HepG2 (cell line): ENCODE data around the gene ZNF454. TPM values are rescaled to one million over a fixed set of nuclear protein-coding genes. Genes with fewer than 3 reads are reported as not detected.

Experiments
- ATAC-seq: fragments of 200-7000 bp; cut with Tn5 transposase; 3 replicates; pipeline ENCODE4 v1.9.1; 2020; ENCODE audit warnings: mild to moderate bottlenecking, moderate library complexity
- BruUV-seq: library from RNA; stranded (reverse); fragments of 400-500 nt; replicated peaks from 2 replicates; lab custom pipeline; 2021; lab: Mats Ljungman, UMichigan
- CTCF ChIA-PET: fragments of 300-600 bp; formaldehyde crosslinking; extraction: SDS; loops from one replicate; lab custom pipeline; 2021; ENCODE audit warnings: low total read pairs, inconsistent platforms, low intra/inter-chr PET ratio; lab: Yijun Ruan, JAX
- POLR2A ChIA-PET: fragments of 350-600 bp; sonication (Branson Sonifier 250); formaldehyde crosslinking; loops from one replicate; lab custom pipeline; 2020; ENCODE audit warnings: antibody characterized with exemption, inconsistent platforms; lab: Yijun Ruan, JAX
- DNase-seq: peaks from one replicate; pipeline ENCODE4 v3.0.0-alpha.2; 2015; ENCODE audit warnings: low spot score
- FAIRE-seq: peaks from 3 replicates; lab custom pipeline; 2011; peaks lifted over from hg19 to GRCh38; lab: Jason Lieb, UNC
- H2AFZ ChIP-seq: one replicate; pipeline ENCODE4 v1.6.1; 2011; ENCODE audit warnings: low read length, inconsistent platforms
- H3K27ac ChIP-seq: fragments of 300-600 bp; 3 replicates; pipeline ENCODE4 v1.8.0; 2011; ENCODE audit warnings: mixed run types, mild to moderate bottlenecking, mixed read lengths, low read length, inconsistent platforms; ENCODE audit not compliant: insufficient read depth; ENCODE audit errors: extremely low read length
- H3K27me3 ChIP-seq, 2 experiments: fragments of 200-600 bp in 1 of 2; 2 replicates in 1 of 2; 3 replicates in 1 of 2; pipeline versions ENCODE4 v1.6.0 to v1.8.0; 2011; ENCODE audit warnings: low read length in 2 of 2, mild to moderate bottlenecking in 2 of 2, moderate library complexity in 2 of 2, inconsistent platforms in 1 of 2; ENCODE audit not compliant: insufficient read depth in 2 of 2, control insufficient read depth in 1 of 2
- H3K36me3 ChIP-seq, 2 experiments: fragments of 200-600 bp in 1 of 2; replicated peaks in 1 of 2; 2 replicates in 1 of 2; 3 replicates in 1 of 2; pipeline versions ENCODE4 v1.5.1 to v1.8.0; 2011; ENCODE audit warnings: low read length in 2 of 2, inconsistent platforms in 1 of 2; ENCODE audit not compliant: insufficient read depth in 2 of 2, control insufficient read depth in 1 of 2
- H3K4me1 ChIP-seq: 2 replicates; pipeline ENCODE4 v1.5.1; 2012; ENCODE audit warnings: low read length, inconsistent platforms; ENCODE audit not compliant: insufficient read depth
- H3K4me2 ChIP-seq: 2 replicates; pipeline ENCODE4 v1.6.0; 2011; ENCODE audit warnings: low read depth, low read length, inconsistent platforms
- H3K4me3 ChIP-seq, 3 experiments: fragments of 200-600 bp in 1 of 3; sonication (generic), shearing (Covaris generic) in 1 of 3; replicated peaks in 1 of 3; 2 replicates each; pipeline ENCODE4 v1.5.1; 2011 to 2016; ENCODE audit warnings: low read length in 3 of 3, inconsistent platforms in 2 of 3, low read depth in 2 of 3, mild to moderate bottlenecking in 2 of 3, control low read depth in 1 of 3, mixed read lengths in 1 of 3; ENCODE audit not compliant: insufficient read depth in 1 of 3
- H3K79me2 ChIP-seq: one replicate; pipeline ENCODE4 v1.6.1; 2011; ENCODE audit warnings: low read length, inconsistent platforms; ENCODE audit not compliant: insufficient read depth
- H3K9ac ChIP-seq: 2 replicates; pipeline ENCODE4 v1.6.0; 2011; ENCODE audit warnings: mild to moderate bottlenecking, low read depth, low read length, inconsistent platforms; ENCODE audit not compliant: insufficient read depth
- H3K9me3 ChIP-seq: 2 replicates; pipeline ENCODE4 v1.5.1; 2012; ENCODE audit warnings: mild to moderate bottlenecking, low read length
- H4K20me1 ChIP-seq: 2 replicates; pipeline ENCODE4 v1.6.0; 2011; ENCODE audit warnings: inconsistent platforms, mild to moderate bottlenecking, low read length, moderate library complexity; ENCODE audit not compliant: insufficient read depth
- CAMTA2 ChIP-seq: sonication (generic); formaldehyde crosslinking; IDR thresholded peaks from 2 replicates; pipeline ENCODE4 v1.4.0; 2020; ENCODE audit warnings: mild to moderate bottlenecking, missing genetic modification reagents, borderline replicate concordance
- TCF12 ChIP-seq, 2 experiments: fragments of 450-650 bp in 1 of 2; sonication (generic) in 1 of 2; formaldehyde crosslinking in 1 of 2; IDR thresholded peaks; 2 replicates each; pipeline versions ENCODE4 v1.6.1 to v1.8.0; 2017 to 2022; ENCODE audit warnings: antibody characterized with exemption in 1 of 2, mild to moderate bottlenecking in 1 of 2, missing genetic modification reagents in 1 of 2, moderate library complexity in 1 of 2
- ZNF282 ChIP-seq: fragments of 450-650 bp; IDR thresholded peaks from 2 replicates; pipeline ENCODE4 v1.6.1; 2018; ENCODE audit not compliant: partially characterized antibody
- ZNF564 ChIP-seq: sonication (generic); formaldehyde crosslinking; IDR thresholded peaks from 2 replicates; pipeline ENCODE4 v1.8.1; 2023; ENCODE audit warnings: mild to moderate bottlenecking, missing genetic modification reagents
- ZNF644 ChIP-seq: IDR thresholded peaks from 2 replicates; pipeline ENCODE4 v1.6.1; 2016; ENCODE audit warnings: low read depth
- WGBS: methylation state at CpG from one replicate; pipeline ENCODE4 v1.1.6; 2017; ENCODE audit warnings: low lambda C conversion rate; 5-methylcytosine and 5-hydroxymethylcytosine counted together
- in situ Hi-C: cut with HindIII; loops from 2 replicates; pipeline ENCODE4 v1.10.0; 2017; ENCODE audit warnings: low pct_unique_long_range_greater_than_20kb; ENCODE audit not compliant: extremely low pct_ligation_motif_present
- intact Hi-C: fragments of 100-400 bp; cut with micrococcal nuclease; formaldehyde crosslinking; loops from one replicate; pipeline ENCODE4 v1.10.0; 2022; ENCODE audit not compliant: unreplicated experiment
- polyA plus RNA-seq, 8 experiments: library from polyadenylated mRNA; depleted of rRNA in 3 of 8; stranded (reverse) in 7 of 8; unstranded in 1 of 8; fragments of >200 nt; fragmentation: Illumina TruSeq in 4 of 8; extraction: Trizol in 4 of 8; gene quantifications; 2 replicates each; pipeline versions ENCODE4 v1.2.1 to v1.2.3, GENCODE V29; 2011 to 2016; ENCODE audit warnings: low read depth in 4 of 8, missing spikeins in 1 of 8, mixed read lengths in 1 of 8; ENCODE audit not compliant: insufficient read depth in 1 of 8
- total RNA-seq, 5 experiments: library from RNA; depleted of rRNA; stranded (reverse); fragments of >200 nt; fragmentation: Illumina TruSeq; extraction: Trizol; gene quantifications; 2 replicates each; pipeline ENCODE4 v1.2.3, GENCODE V29; 2016; ENCODE audit warnings: low read depth in 1 of 5
- TF ChIP-seq, protein P1 (sequence below): sonication (generic); formaldehyde crosslinking; IDR thresholded peaks from 2 replicates; pipeline ENCODE4 v1.8.1; 2023; ENCODE audit warnings: mild to moderate bottlenecking, moderate library complexity, missing genetic modification reagents
- TF ChIP-seq, protein P2 (sequence below): sonication (generic); formaldehyde crosslinking; IDR thresholded peaks from 2 replicates; pipeline ENCODE4 v1.5.0; 2020; ENCODE audit warnings: mild to moderate bottlenecking, missing genetic modification reagents, borderline replicate concordance
- TF ChIP-seq, protein P3 (sequence below): sonication (generic); formaldehyde crosslinking; IDR thresholded peaks from 2 replicates; pipeline ENCODE4 v1.8.0; 2022; ENCODE audit warnings: missing genetic modification reagents, mild to moderate bottlenecking, borderline replicate concordance
- TF ChIP-seq, protein P4 (sequence below): sonication (generic); formaldehyde crosslinking; IDR thresholded peaks from 2 replicates; pipeline ENCODE4 v1.4.0; 2020; ENCODE audit warnings: low read depth, mild to moderate bottlenecking, missing genetic modification reagents
- TF ChIP-seq, protein P5 (sequence below): sonication (generic); formaldehyde crosslinking; IDR thresholded peaks from 2 replicates; pipeline ENCODE4 v1.9.0; 2021; ENCODE audit warnings: missing genetic modification reagents, borderline replicate concordance

ZNF454 gene
- total and polyA plus RNA-seq, 2 of the 13 experiments (the other 11 are each of a cell fraction or from before 2014, with no cell fraction given): 0.16 TPM; not detected in 1

DNA sequence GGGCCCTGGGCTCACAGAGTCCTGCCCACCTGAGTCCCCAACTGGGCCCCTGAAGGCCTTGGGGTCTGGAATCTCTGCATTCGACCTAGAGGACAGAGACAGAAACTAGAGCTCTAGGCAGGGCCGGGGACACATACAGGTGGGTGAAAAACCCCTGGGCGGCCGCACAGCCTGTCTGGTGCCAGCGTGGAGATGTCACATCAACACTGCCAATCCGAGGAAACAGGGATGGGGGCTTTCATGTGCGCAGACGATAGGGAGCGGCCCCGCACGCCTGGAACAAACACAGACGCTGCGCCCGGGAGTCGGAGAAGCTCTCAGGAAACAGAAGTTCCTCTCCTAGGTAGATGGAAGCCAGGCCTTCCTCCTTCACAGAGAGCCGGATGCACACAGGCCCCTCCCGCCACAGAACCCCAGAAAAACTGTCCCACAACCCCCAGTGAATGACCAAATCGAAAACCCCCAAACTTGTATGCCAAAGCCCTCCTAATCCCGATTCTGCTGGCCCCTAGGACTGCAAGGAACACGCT lies 52.3 kb downstream of the ZNF454 start:
- in situ Hi-C loops: no loop called here
- Histone ChIP-seq H3K79me2 (no peaks in the 10 kb centered on the region), H3K9me3 (peaks cover 17% of the 10 kb centered on the region; the same call in 1 of the 2 replicates), H3K9ac (no peak overlapping the region), H3K36me3 (no peaks in the 10 kb centered on the region)
- no peak for FAIRE-seq
- no TSS peak for BruUV-seq
- TF ChIP-seq, protein P1, sequence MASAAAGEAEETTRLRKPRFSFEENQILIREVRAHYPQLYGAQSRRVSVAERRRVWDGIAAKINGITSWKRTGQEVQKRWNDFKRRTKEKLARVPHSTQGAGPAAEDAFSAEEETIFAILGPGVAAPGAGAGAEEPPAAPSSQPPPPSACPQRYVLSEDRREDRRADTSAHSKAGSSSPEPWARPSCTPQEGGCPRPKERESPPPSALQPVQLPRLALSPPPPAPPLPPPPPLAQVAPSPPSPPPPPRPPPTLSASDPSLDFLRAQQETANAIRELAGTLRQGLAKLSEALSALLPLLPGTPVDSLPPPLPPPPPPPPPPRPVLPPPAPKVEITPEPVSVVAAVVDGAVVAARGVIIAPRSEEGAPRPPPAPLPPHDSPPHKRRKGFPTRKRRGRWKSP (CRISPR knock-in tag): no peak
- TF ChIP-seq ZNF282 (no peak), ZNF644 (CRISPR knock-in tag) (no peak), ZNF564 (CRISPR knock-in tag) (no peak)
- TF ChIP-seq, all 625 proteins: peak for 0
- Histone ChIP-seq H2AFZ (no peak overlapping the region), H3K4me2 (no peak overlapping the region), H3K27ac (no peak overlapping the region), H3K4me1 (no peaks in the 10 kb centered on the region), H3K27me3 (no peaks in the 10 kb centered on the region; a peak in 1 of 5 replicates), H4K20me1 (no peaks in the 10 kb centered on the region), H3K4me3 (no peak overlapping the region)
- 16% methylated on average over 9 of the region's 20 CpGs for WGBS
- POLR2A ChIA-PET: no interaction called here
- CTCF ChIA-PET: no interaction called here
- DNase-seq (no peak), ATAC-seq (no peak)
- intact Hi-C loops: no loop called here

DNA sequence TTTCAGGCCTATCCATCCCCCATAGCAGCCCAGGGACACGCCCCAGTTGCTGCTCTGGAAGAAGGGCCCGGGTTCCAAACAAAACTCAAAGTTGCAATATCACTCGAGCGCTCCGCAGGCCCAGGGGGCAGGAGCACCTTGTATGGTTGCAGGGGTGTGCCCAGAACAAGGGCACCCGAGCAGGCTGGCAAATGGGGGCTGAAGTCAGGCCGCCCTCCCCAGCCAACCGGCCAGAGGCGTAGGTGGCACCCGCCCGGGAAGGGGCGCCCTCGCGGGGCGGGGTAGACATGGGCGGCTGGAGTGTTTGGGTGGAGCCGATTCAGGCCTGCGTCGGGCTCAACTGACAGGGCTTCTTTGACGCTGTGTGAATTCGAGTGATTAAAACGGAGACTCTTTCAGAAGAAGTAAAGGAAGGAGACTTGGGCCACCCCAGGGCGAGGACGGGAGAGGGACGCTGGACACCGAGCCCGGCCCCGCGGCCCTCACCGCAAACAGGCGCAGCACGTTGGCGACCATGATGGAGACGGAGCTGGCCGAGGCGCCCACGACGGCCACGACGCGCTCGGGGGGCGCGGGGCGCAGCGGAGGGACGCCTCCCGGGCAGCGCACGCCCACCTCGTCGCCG lies 53.1 kb downstream of the ZNF454 start:
- no peaks in the 10 kb centered on the region for H4K20me1 ChIP-seq
- in situ Hi-C loops (no loop called here), intact Hi-C loops (no loop called here)
- ATAC-seq (no peak), FAIRE-seq (no peak), DNase-seq (no peak)
- no peaks in the 10 kb centered on the region for H3K4me1 ChIP-seq
- no peak overlapping the region for H2AFZ ChIP-seq
- ChIA-PET CTCF (no interaction called here), POLR2A (no interaction called here)
- BruUV-seq: no TSS peak
- 76% methylated on average over 51 of the region's 53 CpGs for WGBS
- H3K27me3 ChIP-seq: no peaks in the 10 kb centered on the region; a peak in 1 of 5 replicates
- no peaks in the 10 kb centered on the region for H3K79me2 ChIP-seq
- no peak overlapping the region for H3K4me2 ChIP-seq
- H3K9me3 ChIP-seq: peaks cover 11% of the 10 kb centered on the region; the same call in 1 of the 2 replicates
- no peak overlapping the region for H3K4me3 ChIP-seq
- no peak overlapping the region for H3K9ac ChIP-seq
- no peak overlapping the region for H3K27ac ChIP-seq
- H3K36me3 ChIP-seq: no peaks in the 10 kb centered on the region
- TF ChIP-seq, protein P2, sequence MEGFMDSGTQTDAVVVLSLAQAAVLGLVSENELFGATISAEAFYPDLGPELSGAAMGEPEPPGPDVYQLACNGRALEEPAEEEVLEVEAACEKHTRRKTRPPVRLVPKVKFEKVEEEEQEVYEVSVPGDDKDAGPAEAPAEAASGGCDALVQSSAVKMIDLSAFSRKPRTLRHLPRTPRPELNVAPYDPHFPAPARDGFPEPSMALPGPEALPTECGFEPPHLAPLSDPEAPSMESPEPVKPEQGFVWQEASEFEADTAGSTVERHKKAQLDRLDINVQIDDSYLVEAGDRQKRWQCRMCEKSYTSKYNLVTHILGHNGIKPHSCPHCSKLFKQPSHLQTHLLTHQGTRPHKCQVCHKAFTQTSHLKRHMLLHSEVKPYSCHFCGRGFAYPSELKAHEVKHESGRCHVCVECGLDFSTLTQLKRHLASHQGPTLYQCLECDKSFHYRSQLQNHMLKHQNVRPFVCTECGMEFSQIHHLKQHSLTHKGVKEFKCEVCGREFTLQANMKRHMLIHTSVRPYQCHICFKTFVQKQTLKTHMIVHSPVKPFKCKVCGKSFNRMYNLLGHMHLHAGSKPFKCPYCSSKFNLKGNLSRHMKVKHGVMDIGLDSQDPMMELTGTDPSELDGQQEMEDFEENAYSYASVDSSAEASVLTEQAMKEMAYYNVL (CRISPR knock-in tag): no peak
- TF ChIP-seq CAMTA2 (CRISPR knock-in tag): no peak
- TF ChIP-seq TCF12 (IDR thresholded peaks at IDR 0.05): no peak
- TF ChIP-seq TCF12 (CRISPR knock-in tag; IDR thresholded peaks at IDR 0.05): no peak
- TF ChIP-seq, protein P3, sequence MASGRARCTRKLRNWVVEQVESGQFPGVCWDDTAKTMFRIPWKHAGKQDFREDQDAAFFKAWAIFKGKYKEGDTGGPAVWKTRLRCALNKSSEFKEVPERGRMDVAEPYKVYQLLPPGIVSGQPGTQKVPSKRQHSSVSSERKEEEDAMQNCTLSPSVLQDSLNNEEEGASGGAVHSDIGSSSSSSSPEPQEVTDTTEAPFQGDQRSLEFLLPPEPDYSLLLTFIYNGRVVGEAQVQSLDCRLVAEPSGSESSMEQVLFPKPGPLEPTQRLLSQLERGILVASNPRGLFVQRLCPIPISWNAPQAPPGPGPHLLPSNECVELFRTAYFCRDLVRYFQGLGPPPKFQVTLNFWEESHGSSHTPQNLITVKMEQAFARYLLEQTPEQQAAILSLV (CRISPR knock-in tag): no peak
- TF ChIP-seq, protein P4, sequence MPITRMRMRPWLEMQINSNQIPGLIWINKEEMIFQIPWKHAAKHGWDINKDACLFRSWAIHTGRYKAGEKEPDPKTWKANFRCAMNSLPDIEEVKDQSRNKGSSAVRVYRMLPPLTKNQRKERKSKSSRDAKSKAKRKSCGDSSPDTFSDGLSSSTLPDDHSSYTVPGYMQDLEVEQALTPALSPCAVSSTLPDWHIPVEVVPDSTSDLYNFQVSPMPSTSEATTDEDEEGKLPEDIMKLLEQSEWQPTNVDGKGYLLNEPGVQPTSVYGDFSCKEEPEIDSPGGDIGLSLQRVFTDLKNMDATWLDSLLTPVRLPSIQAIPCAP (CRISPR knock-in tag): no peak
- TF ChIP-seq, protein P5, sequence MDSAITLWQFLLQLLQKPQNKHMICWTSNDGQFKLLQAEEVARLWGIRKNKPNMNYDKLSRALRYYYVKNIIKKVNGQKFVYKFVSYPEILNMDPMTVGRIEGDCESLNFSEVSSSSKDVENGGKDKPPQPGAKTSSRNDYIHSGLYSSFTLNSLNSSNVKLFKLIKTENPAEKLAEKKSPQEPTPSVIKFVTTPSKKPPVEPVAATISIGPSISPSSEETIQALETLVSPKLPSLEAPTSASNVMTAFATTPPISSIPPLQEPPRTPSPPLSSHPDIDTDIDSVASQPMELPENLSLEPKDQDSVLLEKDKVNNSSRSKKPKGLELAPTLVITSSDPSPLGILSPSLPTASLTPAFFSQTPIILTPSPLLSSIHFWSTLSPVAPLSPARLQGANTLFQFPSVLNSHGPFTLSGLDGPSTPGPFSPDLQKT (CRISPR knock-in tag): no peak
